Neuronal stem cell (in vitro differentiated cells): ENCODE results near the gene FGFR2.

ENCODE experiments used
- DNase-seq: peaks from one replicate; pipeline ENCODE4 v3.0.0-alpha.2; 2013; ENCODE audit warnings: low spot score
- H2AFZ ChIP-seq: one replicate; pipeline ENCODE4 v1.6.1; 2013; ENCODE audit warnings: mild to moderate bottlenecking, low read length, inconsistent platforms
- H2AK5ac ChIP-seq: 2 replicates; pipeline ENCODE4 v1.6.1; 2013; ENCODE audit warnings: low read depth, mild to moderate bottlenecking, inconsistent platforms, low read length, moderate library complexity, mixed read lengths
- H2BK120ac ChIP-seq: 2 replicates; pipeline ENCODE4 v1.6.1; 2013; ENCODE audit warnings: low read depth, mild to moderate bottlenecking, inconsistent platforms, low read length, moderate library complexity, mixed read lengths
- H2BK12ac ChIP-seq: one replicate; pipeline ENCODE4 v1.6.1; 2013; ENCODE audit warnings: low read length, inconsistent platforms
- H2BK15ac ChIP-seq: 2 replicates; pipeline ENCODE4 v1.6.1; 2013; ENCODE audit warnings: mild to moderate bottlenecking, low read length, inconsistent platforms, mixed read lengths
- H2BK5ac ChIP-seq: one replicate; pipeline ENCODE4 v1.6.1; 2013; ENCODE audit warnings: inconsistent platforms, mild to moderate bottlenecking, low read length, moderate library complexity
- H3K14ac ChIP-seq: one replicate; pipeline ENCODE4 v1.6.1; 2013; ENCODE audit warnings: low read length, inconsistent platforms
- H3K18ac ChIP-seq: 2 replicates; pipeline ENCODE4 v1.6.1; 2013; ENCODE audit warnings: low read length, inconsistent platforms
- H3K23ac ChIP-seq: 2 replicates; pipeline ENCODE4 v1.6.1; 2013; ENCODE audit warnings: low read depth, mild to moderate bottlenecking, mixed read lengths, low read length, inconsistent platforms; ENCODE audit not compliant: poor library complexity
- H3K27ac ChIP-seq: replicated peaks from 3 replicates; pipeline ENCODE4 v1.5.1; 2013; ENCODE audit warnings: low read length, inconsistent platforms
- H3K27me3 ChIP-seq, 3 experiments: 2 replicates each; pipeline ENCODE4 v1.6.1; 2013; ENCODE audit warnings: low read length in 3 of 3, mild to moderate bottlenecking in 2 of 3, inconsistent platforms in 1 of 3, low read depth in 1 of 3, mixed read lengths in 1 of 3, moderate library complexity in 1 of 3; ENCODE audit not compliant: control insufficient read depth in 3 of 3, insufficient read depth in 3 of 3
- H3K36me3 ChIP-seq, 2 donors: replicated peaks in 1 of 2; 2 replicates each; pipeline ENCODE4 v1.6.1; 2013; ENCODE audit warnings: low read length in 2 of 2; ENCODE audit not compliant: control insufficient read depth in 2 of 2, insufficient read depth in 2 of 2
- H3K4ac ChIP-seq: 2 replicates; pipeline ENCODE4 v1.6.1; 2013; ENCODE audit warnings: inconsistent platforms, mild to moderate bottlenecking, low read length, moderate library complexity
- H3K4me1 ChIP-seq, 2 donors: 1 replicate in 1 of 2; 2 replicates in 1 of 2; pipeline ENCODE4 v1.6.1; 2013; ENCODE audit warnings: low read length in 2 of 2, low read depth in 1 of 2; ENCODE audit not compliant: control insufficient read depth in 2 of 2, insufficient read depth in 1 of 2
- H3K4me2 ChIP-seq: one replicate; pipeline ENCODE4 v1.6.1; 2013; ENCODE audit warnings: mild to moderate bottlenecking, low read length, inconsistent platforms; ENCODE audit not compliant: insufficient read depth, poor library complexity, severe bottlenecking
- H3K4me3 ChIP-seq, 2 donors: 2 replicates each; pipeline ENCODE4 v1.5.1; 2013; ENCODE audit warnings: low read length in 2 of 2, mild to moderate bottlenecking in 2 of 2, inconsistent platforms in 1 of 2, moderate library complexity in 1 of 2
- H3K79me1 ChIP-seq: one replicate; pipeline ENCODE4 v1.6.1; 2013; ENCODE audit warnings: low read depth, mild to moderate bottlenecking, inconsistent platforms, low read length, moderate library complexity
- H3K9ac ChIP-seq: one replicate; pipeline ENCODE4 v1.6.1; 2013; ENCODE audit warnings: mild to moderate bottlenecking, low read depth, low read length, inconsistent platforms; ENCODE audit not compliant: poor library complexity
- H3K9me3 ChIP-seq, 2 donors: replicated peaks in 1 of 2; 2 replicates each; pipeline versions ENCODE3 to v1.6.1; 2013; ENCODE audit warnings: low read length in 2 of 2, mild to moderate bottlenecking in 2 of 2, inconsistent platforms in 1 of 2, low read depth in 1 of 2, mixed read lengths in 1 of 2, moderate library complexity in 1 of 2; ENCODE audit not compliant: control insufficient read depth in 2 of 2, insufficient read depth in 1 of 2
- H4K8ac ChIP-seq: one replicate; pipeline ENCODE4 v1.6.1; 2013; ENCODE audit warnings: low read depth, mild to moderate bottlenecking, inconsistent platforms, low read length, moderate library complexity
- H4K91ac ChIP-seq: one replicate; pipeline ENCODE4 v1.6.1; 2013; ENCODE audit warnings: low read length, low read depth, mild to moderate bottlenecking, inconsistent platforms; ENCODE audit not compliant: poor library complexity
- WGBS, 2 donors: extraction: QIAGEN DNeasy Blood & Tissue Kit; methylation state at CpG; one replicate each; pipeline ENCODE4 v1.1.7; 2013; ENCODE audit warnings: missing lambda C conversion rate in 2 of 2, mixed read lengths in 1 of 2; ENCODE audit not compliant: insufficient read length in 2 of 2, insufficient replicate concordance in 1 of 2; ENCODE audit errors: extremely low coverage in 2 of 2; 5-methylcytosine and 5-hydroxymethylcytosine counted together

FGFR2 gene

GRCh38 chr10:121589553-121589952 lies 8.7 kb downstream of the FGFR2 start:
- H3K79me1 ChIP-seq: no peaks in the 10 kb centered on the region
- peaks cover 5 to 13% of the 10 kb centered on the region in 2 donors for H3K36me3 ChIP-seq
- peaks cover 0 to 8% of the 10 kb centered on the region in 2 donors for H3K4me1 ChIP-seq
- H3K23ac ChIP-seq: no peak overlapping the region
- H3K9me3 ChIP-seq: peaks cover 4 to 6% of the 10 kb centered on the region in 2 donors
- no peak overlapping the region for H2BK120ac ChIP-seq
- H4K8ac ChIP-seq: no peak overlapping the region
- H3K4me2 ChIP-seq: no peak overlapping the region
- no peak overlapping the region for H3K14ac ChIP-seq
- H3K4ac ChIP-seq: no peak overlapping the region
- H3K27me3 ChIP-seq: peaks cover 0 to 16% (median 0%) of the 10 kb centered on the region in 3 experiments
- no peak overlapping the region for H4K91ac ChIP-seq
- H3K27ac ChIP-seq: no peak overlapping the region
- no peak for DNase-seq
- H2BK5ac ChIP-seq: no peak overlapping the region
- H3K4me3 ChIP-seq: no peak overlapping the region
- WGBS, 2 donors: no CpG with 5 or more reads among the region's 3 CpGs
- H2BK15ac ChIP-seq: no peak overlapping the region
- H2BK12ac ChIP-seq: no peak overlapping the region
- no peak overlapping the region for H2AFZ ChIP-seq
- no peak overlapping the region for H3K18ac ChIP-seq
- no peak overlapping the region for H3K9ac ChIP-seq
- H2AK5ac ChIP-seq: no peak overlapping the region

DNA sequence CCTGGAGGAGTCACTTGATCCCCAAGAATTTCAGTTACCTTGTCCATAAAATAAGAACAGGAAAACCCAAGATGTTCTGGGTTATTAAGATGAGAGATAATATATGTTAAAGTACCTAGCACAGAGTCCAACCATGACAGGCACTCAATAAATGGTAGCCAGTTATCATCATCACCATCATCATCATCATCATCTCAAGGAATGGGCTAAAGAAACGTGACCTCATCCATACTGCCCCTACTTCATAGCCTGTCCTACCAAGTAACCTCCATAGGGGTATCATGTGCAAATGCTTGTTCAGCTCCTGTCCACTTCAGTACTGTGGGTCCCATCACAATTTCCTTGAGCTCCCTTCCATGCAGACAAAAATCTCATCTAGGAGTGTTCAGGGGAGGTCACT lies 14.4 kb downstream of the FGFR2 start:
- H3K9me3 ChIP-seq: peaks cover 0 to 6% of the 10 kb centered on the region in 2 donors
- no peaks in the 10 kb centered on the region for H3K79me1 ChIP-seq
- H2BK120ac ChIP-seq: no peak overlapping the region
- no peak for DNase-seq
- no CpG with 5 or more reads among the region's 1 CpG for WGBS, 2 donors
- H3K4me2 ChIP-seq: no peak overlapping the region
- H3K23ac ChIP-seq: no peak overlapping the region
- no peak overlapping the region for H3K18ac ChIP-seq
- no peak overlapping the region for H2AFZ ChIP-seq
- no peak overlapping the region for H2BK5ac ChIP-seq
- H4K91ac ChIP-seq: no peak overlapping the region
- peaks cover 12 to 18% of the 10 kb centered on the region in 2 donors for H3K4me1 ChIP-seq
- no peak overlapping the region for H2BK15ac ChIP-seq
- H2BK12ac ChIP-seq: no peak overlapping the region
- H2AK5ac ChIP-seq: no peak overlapping the region
- H3K4ac ChIP-seq: no peak overlapping the region
- no peak overlapping the region for H4K8ac ChIP-seq
- H3K36me3 ChIP-seq: no peaks in the 10 kb centered on the region
- peaks cover 0 to 7% (median 0%) of the 10 kb centered on the region in 3 experiments for H3K27me3 ChIP-seq
- H3K9ac ChIP-seq: no peak overlapping the region
- H3K27ac ChIP-seq: no peak overlapping the region
- H3K4me3 ChIP-seq: no peak overlapping the region
- H3K14ac ChIP-seq: no peak overlapping the region

DNA sequence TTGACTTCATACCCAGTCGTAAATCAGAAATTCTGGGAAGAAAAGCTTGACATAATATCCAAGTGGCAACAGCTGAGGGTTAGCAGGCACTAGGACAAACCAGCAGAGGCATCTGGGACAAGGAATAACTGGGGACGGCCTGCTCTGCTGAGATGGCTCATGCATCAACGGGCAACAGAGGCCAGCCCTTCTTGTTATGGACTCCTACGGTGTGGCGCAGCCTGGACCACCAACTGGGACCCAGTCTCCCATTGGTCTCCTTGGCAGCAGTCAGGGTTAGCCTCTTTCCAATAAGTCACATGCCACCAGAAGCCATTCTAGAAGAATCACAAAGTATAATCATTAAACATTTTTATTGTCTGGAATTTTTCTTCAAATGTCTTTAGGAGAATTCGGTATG lies 15.0 kb downstream of the FGFR2 start:
- Histone ChIP-seq H3K4me3 (peak overlapping the region in 1 of 2 donors; percentile 46), H2AFZ (no peak overlapping the region), H2BK15ac (no peak overlapping the region), H3K23ac (no peak overlapping the region), H3K36me3 (no peaks in the 10 kb centered on the region), H3K18ac (no peak overlapping the region), H2BK120ac (no peak overlapping the region), H4K8ac (no peak overlapping the region), H3K9ac (no peak overlapping the region), H3K4ac (no peak overlapping the region), H2AK5ac (no peak overlapping the region), H3K4me2 (no peak overlapping the region), H3K27me3 (peaks cover 0 to 7% (median 0%) of the 10 kb centered on the region in 3 experiments), H3K79me1 (peaks cover 2% of the 10 kb centered on the region), H3K9me3 (peaks cover 0 to 6% of the 10 kb centered on the region in 2 donors), H3K14ac (no peak overlapping the region), H2BK5ac (no peak overlapping the region), H4K91ac (no peak overlapping the region), H3K4me1 (peaks cover 14 to 19% of the 10 kb centered on the region in 2 donors), H2BK12ac (no peak overlapping the region), H3K27ac (no peak overlapping the region)
- DNase-seq: no peak
- WGBS, 2 donors: no CpG with 5 or more reads among the region's 6 CpGs

- H3K23ac ChIP-seq: no peak overlapping the region
- no peak overlapping the region for H3K14ac ChIP-seq
- H3K9me3 ChIP-seq: no peaks in the 10 kb centered on the region
- H2BK120ac ChIP-seq: no peak overlapping the region
- no peak for DNase-seq
- no peak overlapping the region for H4K91ac ChIP-seq
- peak overlapping the region; percentile 1 for H3K18ac ChIP-seq
- no peak overlapping the region for H2BK5ac ChIP-seq
- H3K27ac ChIP-seq: no peak overlapping the region
- no peak overlapping the region for H2BK15ac ChIP-seq
- WGBS, 2 donors: no CpG with 5 or more reads among the region's 22 CpGs
- no peak overlapping the region for H3K4ac ChIP-seq
- no peak overlapping the region for H4K8ac ChIP-seq
- no peak overlapping the region for H3K4me3 ChIP-seq
- no peak overlapping the region for H2AFZ ChIP-seq
- H3K36me3 ChIP-seq: no peaks in the 10 kb centered on the region
- H3K4me1 ChIP-seq: peaks cover 14 to 19% of the 10 kb centered on the region in 2 donors
- no peak overlapping the region for H3K4me2 ChIP-seq
- H2BK12ac ChIP-seq: no peak overlapping the region
- H3K79me1 ChIP-seq: peaks cover 4% of the 10 kb centered on the region
- H3K9ac ChIP-seq: no peak overlapping the region
- H2AK5ac ChIP-seq: peak overlapping the region; percentile 32
- peaks cover 0 to 7% (median 0%) of the 10 kb centered on the region in 3 experiments for H3K27me3 ChIP-seq
Observed at GRCh38 chr10:121580276-121581116, 17.7 kb downstream of the FGFR2 start.
